GM21423 (cell line): ENCODE results near the gene CYS1.
A peak's percentile ranks its signal among the peaks of the same experiment; 100 is the strongest.

Source experiments
- ATAC-seq: cut with Tn5 transposase; IDR thresholded peaks from one replicate; pipeline ENCODE4 v1.9.1; 2021; ENCODE audit warnings: mild to moderate bottlenecking, moderate library complexity; ENCODE audit not compliant: unreplicated experiment

Gene CYS1

GRCh38 chr2:10048501-10049171 is 31.6 kb downstream of the CYS1 start:
- no peak for ATAC-seq

- ATAC-seq = no peak
These were observed 32.4 kb downstream of the CYS1 start for GRCh38 chr2:10047616-10048500.

- ATAC-seq = no peak
These were observed 33.3 kb downstream of the CYS1 start for GRCh38 chr2:10046931-10047330.

GRCh38 chr2:10045561-10046355 is 34.5 kb downstream of the CYS1 start:
- no peak for ATAC-seq

- ATAC-seq = peak; percentile 47
These were observed 36.2 kb downstream of the CYS1 start for GRCh38 chr2:10043906-10044601.

GRCh38 chr2:10043256-10043905 is 36.8 kb downstream of the CYS1 start, which contains the start of gene KLF11:
TSS of gene KLF11 (plus strand) at chr2:10043550. CDS start at chr2:10043717, 167 bp downstream.
- ATAC-seq = peak; percentile 79

- ATAC-seq = no peak
These were observed 37.7 kb downstream of the CYS1 start for GRCh38 chr2:10042301-10043161.

- no peak for ATAC-seq
These were observed 38.5 kb downstream of the CYS1 start for GRCh38 chr2:10041711-10042110.

GRCh38 chr2:10039658-10040410 is 40.4 kb downstream of the CYS1 start:
- no peak for ATAC-seq

GRCh38 chr2:10038716-10039115 is 41.5 kb downstream of the CYS1 start:
- ATAC-seq = no peak

- ATAC-seq = no peak
These were observed 42.1 kb downstream of the CYS1 start for GRCh38 chr2:10038123-10038522.

- no peak for ATAC-seq
These were observed 43.9 kb downstream of the CYS1 start for GRCh38 chr2:10036095-10036884.

GRCh38 chr2:10035633-10036032 is 44.6 kb downstream of the CYS1 start:
- ATAC-seq = no peak

- ATAC-seq = no peak
These were observed 45.2 kb downstream of the CYS1 start for GRCh38 chr2:10035053-10035422.

- no peak for ATAC-seq
These were observed 45.7 kb downstream of the CYS1 start for GRCh38 chr2:10034333-10035052.

GRCh38 chr2:10033251-10034006 is 46.8 kb downstream of the CYS1 start:
- ATAC-seq = no peak

GRCh38 chr2:10032746-10033105 is 47.5 kb downstream of the CYS1 start:
- ATAC-seq = no peak
